Activated T-helper 1 cell treated with anti-CD3 and anti-CD28 coated beads, Interleukin-12 subunit alpha, Interleukin-12 subunit beta, Interleukin-2, Interleukin-4 antibody, amounts not matched to agents 30 ng/mL and 10 ng/mL and 1 ng/mL, durations not matched to agents 14 hours and 24 hours and 36 hours (primary cell): Measurements from ENCODE around the gene SLIT3. TPM values are rescaled to one million over a fixed set of nuclear protein-coding genes. Genes with fewer than 3 reads are reported as not detected.

Experiments used
- DNase-seq: peaks from one replicate; pipeline ENCODE4 v3.0.0; 2021; ENCODE audit warnings: low spot score
- H3K27ac Mint-ChIP-seq: one replicate; pipeline ENCODE4 v1.8.0; 2021; ENCODE audit warnings: mild to moderate bottlenecking, mixed read lengths
- H3K27me3 Mint-ChIP-seq: one replicate; pipeline ENCODE4 v1.8.0; 2022; ENCODE audit warnings: mild to moderate bottlenecking, moderate library complexity, mixed read lengths; ENCODE audit not compliant: insufficient read depth
- H3K36me3 Mint-ChIP-seq: one replicate; pipeline ENCODE4 v1.8.0; 2021; ENCODE audit warnings: low read depth, mixed read lengths
- H3K4me1 Mint-ChIP-seq: one replicate; pipeline ENCODE4 v1.8.0; 2021; ENCODE audit warnings: low read depth, mixed read lengths
- H3K4me3 Mint-ChIP-seq: one replicate; pipeline ENCODE4 v1.8.0; 2021; ENCODE audit warnings: mild to moderate bottlenecking, moderate library complexity, mixed read lengths
- H3K9me3 Mint-ChIP-seq: one replicate; pipeline ENCODE4 v1.8.0; 2021; ENCODE audit warnings: mixed read lengths
- intact Hi-C: fragments of 100-400 bp; cut with micrococcal nuclease; formaldehyde crosslinking; loops from one replicate; pipeline ENCODE4 v1.15.1; 2024
- total RNA-seq: library from RNA; stranded (reverse); gene quantifications from 2 replicates; pipeline ENCODE4 v1.2.3, GENCODE V29; 2022

The SLIT3 gene
- total RNA-seq, 1 donor from 2014 or later = 0.03 TPM

DNA sequence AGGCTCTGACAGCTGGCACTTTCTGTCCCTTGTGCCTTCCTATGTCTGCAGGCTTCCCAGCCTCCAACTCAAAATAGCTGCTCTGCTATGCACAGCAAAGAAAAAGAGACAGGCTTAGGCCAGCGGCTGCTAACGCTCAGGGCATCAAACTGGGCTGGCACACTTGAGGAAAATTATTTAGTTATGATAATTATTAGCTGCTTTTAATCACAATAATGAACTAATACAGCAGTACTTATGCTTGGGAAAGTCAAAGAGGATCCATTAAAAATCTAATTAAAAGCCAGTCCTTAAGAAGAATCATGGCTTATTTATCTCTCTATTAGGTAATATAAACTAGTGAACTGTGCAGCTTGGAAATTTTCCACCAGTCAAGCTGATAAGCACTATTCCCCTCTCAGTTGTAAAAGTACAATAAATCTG is 233.2 kb downstream of the SLIT3 start:
- no peak overlapping the region for H3K27ac Mint-ChIP-seq
- intact Hi-C loops = no loop called here
- no peak overlapping the region for H3K4me3 Mint-ChIP-seq
- no peak for DNase-seq
- H3K9me3 Mint-ChIP-seq = no peaks in the 10 kb centered on the region
- peaks cover 4% of the 10 kb centered on the region for H3K27me3 Mint-ChIP-seq
- H3K36me3 Mint-ChIP-seq = no peaks in the 10 kb centered on the region
- H3K4me1 Mint-ChIP-seq = no peaks in the 10 kb centered on the region

DNA sequence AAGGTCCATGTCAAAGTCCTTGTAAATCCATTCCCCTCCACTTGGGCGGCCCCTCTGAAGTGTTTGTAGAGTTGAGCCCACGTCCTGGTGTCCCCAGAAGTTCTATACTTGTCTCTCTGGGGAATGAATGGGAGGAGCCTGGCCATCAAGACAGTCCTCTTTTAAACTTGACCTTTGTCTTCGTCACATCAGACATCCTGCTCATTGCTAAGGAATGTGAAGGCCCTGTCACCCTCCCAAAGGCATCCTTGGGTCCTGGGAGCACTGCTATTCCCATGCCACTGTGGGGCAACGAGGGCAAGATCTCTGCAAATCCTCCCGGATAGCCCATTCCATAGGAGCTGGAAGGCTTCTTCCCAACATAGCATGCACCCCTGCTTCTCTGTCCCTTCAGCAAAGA is 235.5 kb downstream of the SLIT3 start:
- no peaks in the 10 kb centered on the region for H3K36me3 Mint-ChIP-seq
- H3K4me3 Mint-ChIP-seq = no peak overlapping the region
- no peak overlapping the region for H3K27ac Mint-ChIP-seq
- no peaks in the 10 kb centered on the region for H3K9me3 Mint-ChIP-seq
- H3K4me1 Mint-ChIP-seq = no peaks in the 10 kb centered on the region
- DNase-seq = no peak
- H3K27me3 Mint-ChIP-seq = peaks cover 7% of the 10 kb centered on the region
- intact Hi-C loops = no loop called here

GRCh38 chr5:169064093-169064492 is 236.8 kb downstream of the SLIT3 start:
- H3K36me3 Mint-ChIP-seq = no peaks in the 10 kb centered on the region
- H3K4me3 Mint-ChIP-seq = no peak overlapping the region
- H3K27me3 Mint-ChIP-seq = peaks cover 7% of the 10 kb centered on the region
- H3K27ac Mint-ChIP-seq = no peak overlapping the region
- H3K4me1 Mint-ChIP-seq = no peaks in the 10 kb centered on the region
- DNase-seq = no peak
- no peaks in the 10 kb centered on the region for H3K9me3 Mint-ChIP-seq
- intact Hi-C loops = no loop called here

DNA sequence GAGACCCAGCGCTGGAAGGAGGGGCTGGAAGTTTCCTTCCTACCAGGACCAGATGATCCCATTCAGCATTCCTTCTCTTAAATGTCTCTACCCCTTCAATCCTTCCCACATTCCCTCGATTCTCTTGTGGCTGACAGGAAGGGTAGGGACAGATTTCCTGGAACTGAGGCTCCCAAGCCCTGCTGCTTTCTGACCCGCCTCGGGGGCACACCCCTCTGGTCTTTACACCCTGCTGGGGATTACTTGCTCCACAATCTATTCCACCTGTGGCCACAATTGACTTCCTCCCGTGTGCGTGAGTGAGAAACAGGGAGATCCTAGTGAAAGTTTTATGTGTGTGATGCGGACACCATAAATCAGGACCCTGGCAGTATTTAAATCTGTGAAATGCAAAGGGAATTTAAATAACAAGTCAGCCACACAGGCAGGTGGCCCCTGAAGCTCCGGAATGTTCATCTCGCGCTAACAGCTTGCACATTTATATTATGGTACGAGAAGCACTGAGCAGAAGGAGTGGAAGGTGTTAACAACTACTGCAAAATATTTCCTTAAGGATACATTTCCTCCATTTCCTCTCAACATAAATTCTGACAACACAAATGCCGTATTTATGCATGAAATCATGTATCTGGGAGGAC is 237.5 kb downstream of the SLIT3 start:
- H3K36me3 Mint-ChIP-seq = no peaks in the 10 kb centered on the region
- intact Hi-C loops = no loop called here
- H3K4me1 Mint-ChIP-seq = no peaks in the 10 kb centered on the region
- H3K4me3 Mint-ChIP-seq = no peak overlapping the region
- peaks cover 7% of the 10 kb centered on the region for H3K27me3 Mint-ChIP-seq
- no peak for DNase-seq
- no peak overlapping the region for H3K27ac Mint-ChIP-seq
- no peaks in the 10 kb centered on the region for H3K9me3 Mint-ChIP-seq

DNA sequence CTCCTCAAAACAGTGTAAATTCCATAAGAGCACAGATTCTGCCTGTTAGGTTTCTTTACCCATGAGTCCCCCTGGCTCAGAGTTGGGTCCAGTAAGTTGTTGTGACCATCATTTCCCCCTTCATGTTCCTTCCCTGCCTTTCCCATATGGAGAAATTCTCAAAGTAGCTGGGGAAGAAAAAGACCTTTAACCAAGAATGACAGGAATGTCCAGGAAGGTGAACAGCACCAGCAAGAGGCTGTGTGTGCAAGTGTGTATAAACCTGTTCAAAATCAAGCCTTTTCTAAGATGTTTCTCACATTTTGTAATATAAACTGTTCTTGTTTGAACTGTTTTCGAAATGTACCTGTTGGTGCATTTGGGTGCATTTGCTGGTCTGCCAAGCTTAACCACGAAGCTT is 238.2 kb downstream of the SLIT3 start:
- H3K9me3 Mint-ChIP-seq = no peaks in the 10 kb centered on the region
- no peak for DNase-seq
- H3K36me3 Mint-ChIP-seq = no peaks in the 10 kb centered on the region
- H3K27ac Mint-ChIP-seq = no peak overlapping the region
- intact Hi-C loops = no loop called here
- no peaks in the 10 kb centered on the region for H3K4me1 Mint-ChIP-seq
- no peak overlapping the region for H3K4me3 Mint-ChIP-seq
- H3K27me3 Mint-ChIP-seq = peaks cover 7% of the 10 kb centered on the region

GRCh38 chr5:169054506-169054905 is 246.4 kb downstream of the SLIT3 start:
- H3K27me3 Mint-ChIP-seq = no peaks in the 10 kb centered on the region
- intact Hi-C loops = no loop called here
- H3K9me3 Mint-ChIP-seq = no peaks in the 10 kb centered on the region
- no peak overlapping the region for H3K4me3 Mint-ChIP-seq
- no peak overlapping the region for H3K27ac Mint-ChIP-seq
- no peak for DNase-seq
- H3K36me3 Mint-ChIP-seq = no peaks in the 10 kb centered on the region
- H3K4me1 Mint-ChIP-seq = no peaks in the 10 kb centered on the region

GRCh38 chr5:169052207-169052606 is 248.7 kb downstream of the SLIT3 start:
- Mint-ChIP-seq H3K4me1 (no peaks in the 10 kb centered on the region), H3K36me3 (no peaks in the 10 kb centered on the region), H3K27ac (no peak overlapping the region), H3K9me3 (no peaks in the 10 kb centered on the region), H3K4me3 (no peak overlapping the region), H3K27me3 (no peaks in the 10 kb centered on the region)
- no peak for DNase-seq
- intact Hi-C loops = no loop called here

- Mint-ChIP-seq H3K27ac (no peak overlapping the region), H3K36me3 (no peaks in the 10 kb centered on the region), H3K4me1 (no peaks in the 10 kb centered on the region), H3K9me3 (no peaks in the 10 kb centered on the region), H3K27me3 (no peaks in the 10 kb centered on the region), H3K4me3 (no peak overlapping the region)
- intact Hi-C loops = no loop called here
- DNase-seq = no peak
Observed at GRCh38 chr5:169051351-169051750, 249.6 kb downstream of the SLIT3 start.

GRCh38 chr5:169050636-169051035 is 250.3 kb downstream of the SLIT3 start:
- no peaks in the 10 kb centered on the region for H3K27me3 Mint-ChIP-seq
- H3K36me3 Mint-ChIP-seq = no peaks in the 10 kb centered on the region
- no peak overlapping the region for H3K4me3 Mint-ChIP-seq
- intact Hi-C loops = no loop called here
- DNase-seq = no peak
- no peaks in the 10 kb centered on the region for H3K9me3 Mint-ChIP-seq
- no peak overlapping the region for H3K27ac Mint-ChIP-seq
- H3K4me1 Mint-ChIP-seq = no peaks in the 10 kb centered on the region

DNA sequence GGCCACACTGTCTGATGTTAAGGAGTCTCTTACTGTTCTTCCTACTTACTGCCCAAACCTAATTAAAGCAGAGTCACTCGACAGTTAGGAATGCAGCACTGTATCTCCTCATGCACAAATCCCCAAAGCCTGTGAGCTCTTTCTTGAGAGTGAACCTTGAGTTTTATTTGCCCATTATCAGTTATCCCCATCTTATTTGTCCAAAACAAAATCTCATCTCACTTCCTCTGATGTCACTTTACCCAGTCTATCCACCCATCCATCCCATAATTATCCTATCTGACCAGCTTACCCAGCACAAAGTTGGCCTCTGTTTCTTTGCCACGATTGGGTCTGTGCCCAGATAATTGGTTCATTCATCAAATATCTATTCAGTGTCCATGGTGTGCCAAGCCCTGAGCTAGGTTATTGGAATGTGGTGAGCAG is 250.8 kb downstream of the SLIT3 start:
- H3K36me3 Mint-ChIP-seq = no peaks in the 10 kb centered on the region
- no peaks in the 10 kb centered on the region for H3K4me1 Mint-ChIP-seq
- no peak overlapping the region for H3K27ac Mint-ChIP-seq
- H3K4me3 Mint-ChIP-seq = no peak overlapping the region
- intact Hi-C loops = no loop called here
- H3K9me3 Mint-ChIP-seq = no peaks in the 10 kb centered on the region
- DNase-seq = no peak
- no peaks in the 10 kb centered on the region for H3K27me3 Mint-ChIP-seq

DNA sequence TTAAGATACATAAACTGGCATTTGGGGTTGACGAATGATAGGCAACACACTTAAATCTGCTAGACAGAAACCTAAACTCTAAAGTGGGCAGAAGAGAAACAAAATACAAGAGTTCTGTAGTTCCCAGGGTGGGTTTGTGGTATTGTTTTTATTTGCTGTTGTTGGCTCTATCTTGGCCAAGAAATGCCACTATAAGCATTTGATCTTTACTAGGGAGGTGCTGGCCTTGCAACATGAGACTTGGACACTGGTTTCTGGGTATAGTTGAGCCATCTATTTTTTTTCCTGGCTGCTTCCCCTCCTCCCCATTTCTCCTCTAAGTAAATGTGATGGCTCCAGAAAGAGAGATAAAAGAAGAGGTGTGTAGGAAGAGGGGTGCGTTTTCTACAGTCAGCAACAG is 251.2 kb downstream of the SLIT3 start:
- no peak for DNase-seq
- Mint-ChIP-seq H3K9me3 (no peaks in the 10 kb centered on the region), H3K4me3 (no peak overlapping the region), H3K36me3 (no peaks in the 10 kb centered on the region), H3K27ac (no peak overlapping the region), H3K27me3 (no peaks in the 10 kb centered on the region), H3K4me1 (no peaks in the 10 kb centered on the region)
- intact Hi-C loops = no loop called here

GRCh38 chr5:169048181-169049125 is 252.5 kb downstream of the SLIT3 start:
- Mint-ChIP-seq H3K27ac (no peak overlapping the region), H3K27me3 (no peaks in the 10 kb centered on the region), H3K9me3 (no peaks in the 10 kb centered on the region), H3K4me1 (no peaks in the 10 kb centered on the region), H3K4me3 (no peak overlapping the region), H3K36me3 (no peaks in the 10 kb centered on the region)
- intact Hi-C loops = no loop called here
- DNase-seq = no peak

- Mint-ChIP-seq H3K27me3 (no peaks in the 10 kb centered on the region), H3K36me3 (no peaks in the 10 kb centered on the region), H3K27ac (no peak overlapping the region), H3K4me3 (no peak overlapping the region), H3K9me3 (no peaks in the 10 kb centered on the region), H3K4me1 (no peaks in the 10 kb centered on the region)
- no peak for DNase-seq
- intact Hi-C loops = no loop called here
Observed at GRCh38 chr5:169044962-169045361, 256.0 kb downstream of the SLIT3 start.
